GM12891 (cell line): ENCODE measurements around the gene NEB.

ENCODE experiments used
- POLR2A ChIP-seq: IDR thresholded peaks from 2 replicates; pipeline ENCODE4 v1.6.1; 2011; ENCODE audit warnings: low read depth, low read length, control low read depth
- POLR2AphosphoS5 ChIP-seq: IDR thresholded peaks from 2 replicates; pipeline ENCODE4 v1.6.1; 2011; ENCODE audit warnings: low read depth, low read length, control low read depth
- TAF1 ChIP-seq: IDR thresholded peaks from 2 replicates; pipeline ENCODE4 v1.6.1; 2011; ENCODE audit warnings: low read depth, low read length, control low read depth

- TF ChIP-seq POLR2AphosphoS5 = no peak
- no peak for TF ChIP-seq POLR2A
- TF ChIP-seq TAF1 = no peak
These were observed 89.7 kb downstream of the NEB start for GRCh38 chr2:151644580-151644979.
